NAMALWA (cell line): ENCODE results near the gene STEAP2.
"Not testable (repeated sequence)": the region's sequence is repeated elsewhere in the genome, so short reads cannot be mapped to it uniquely, and the experiment has no call there.

Experiments used
- DNase-seq: peaks from one replicate; pipeline ENCODE4 v3.0.0-alpha.2; 2015; ENCODE audit warnings: low spot score

Gene STEAP2

GRCh38 chr7:90238022-90238421 is 26.5 kb downstream of the STEAP2 start:
- DNase-seq = no peak

- DNase-seq = no peak
Measured at GRCh38 chr7:90238583-90238982, 27.0 kb downstream of the STEAP2 start.

GRCh38 chr7:90239050-90239449 is 27.5 kb downstream of the STEAP2 start:
- DNase-seq = no peak

- DNase-seq = no peak
Measured at GRCh38 chr7:90239625-90240228, 28.2 kb downstream of the STEAP2 start.

GRCh38 chr7:90242369-90243168 is 31.0 kb downstream of the STEAP2 start:
- no peak for DNase-seq

- no peak for DNase-seq
Measured at GRCh38 chr7:90243556-90243955, 32.0 kb downstream of the STEAP2 start.

- no peak for DNase-seq
Measured at GRCh38 chr7:90244565-90244908, 33.0 kb downstream of the STEAP2 start.

- peak; percentile 69 for DNase-seq
Measured at GRCh38 chr7:90244909-90245851, 33.6 kb downstream of the STEAP2 start, which contains the start of gene CFAP69. Gene CFAP69 (plus strand): TSS chr7:90245174. CDS start chr7:90245425, 251 bp downstream.

GRCh38 chr7:90246171-90246570 is 34.6 kb downstream of the STEAP2 start:
- DNase-seq = no peak

- no peak for DNase-seq
Measured at GRCh38 chr7:90248706-90249105, 37.2 kb downstream of the STEAP2 start.

- no peak for DNase-seq
Measured at GRCh38 chr7:90250601-90251303, 39.2 kb downstream of the STEAP2 start.

GRCh38 chr7:90251304-90251635 is 39.7 kb downstream of the STEAP2 start:
- no peak for DNase-seq

- not testable (repeated sequence) for DNase-seq
Measured at GRCh38 chr7:90256011-90256410, 44.5 kb downstream of the STEAP2 start.

- no peak for DNase-seq
Measured at GRCh38 chr7:90256778-90257177, 45.2 kb downstream of the STEAP2 start.

GRCh38 chr7:90261441-90261840 is 49.9 kb downstream of the STEAP2 start:
- no peak for DNase-seq

- DNase-seq = peak; percentile 53
Measured at GRCh38 chr7:90262438-90262837, 50.9 kb downstream of the STEAP2 start.

- DNase-seq = no peak
Measured at GRCh38 chr7:90266808-90267207, 55.3 kb downstream of the STEAP2 start.

- no peak for DNase-seq
Measured at GRCh38 chr7:90267263-90267858, 55.8 kb downstream of the STEAP2 start.

GRCh38 chr7:90269163-90269562 is 57.6 kb downstream of the STEAP2 start:
- no peak for DNase-seq

GRCh38 chr7:90270431-90271178 is 59.1 kb downstream of the STEAP2 start:
- no peak for DNase-seq

GRCh38 chr7:90271753-90272152 is 60.2 kb downstream of the STEAP2 start:
- DNase-seq = no peak
